GM18520 (cell line): Measurements from ENCODE around the gene ODAM.
"Not testable (repeated sequence)": the region's sequence is repeated elsewhere in the genome, so short reads cannot be mapped to it uniquely, and the experiment has no call there.

ENCODE experiments used
- ATAC-seq: cut with Tn5 transposase; IDR thresholded peaks from one replicate; pipeline ENCODE4 v1.9.1; 2021; ENCODE audit not compliant: unreplicated experiment

Gene ODAM

GRCh38 chr4:70221389-70221788, 25.9 kb downstream of the ODAM start:
- not testable (repeated sequence) for ATAC-seq

GRCh38 chr4:70221818-70222217, 26.3 kb downstream of the ODAM start:
- not testable (repeated sequence) for ATAC-seq

GRCh38 chr4:70225824-70226223, 30.3 kb downstream of the ODAM start, which contains the start of gene FDCSP:
FDCSP (plus strand) TSS chr4:70226124; CDS start chr4:70231195, 5,071 bp downstream.
- ATAC-seq: no peak

GRCh38 chr4:70236125-70236524, 40.6 kb downstream of the ODAM start:
- ATAC-seq: no peak

- ATAC-seq: no peak
Measured at GRCh38 chr4:70239131-70239883, 43.8 kb downstream of the ODAM start.

- no peak for ATAC-seq
Measured at GRCh38 chr4:70239884-70240591, 44.5 kb downstream of the ODAM start.

- not testable (repeated sequence) for ATAC-seq
Measured at GRCh38 chr4:70242297-70242696, 46.8 kb downstream of the ODAM start, which contains the start of gene CSN3. CSN3 (plus strand) TSS chr4:70242597; CDS start chr4:70244820, 2,223 bp downstream.

- ATAC-seq: no peak
Measured at GRCh38 chr4:70243091-70243490, 47.6 kb downstream of the ODAM start.

- no peak for ATAC-seq
Measured at GRCh38 chr4:70251250-70251944, 55.9 kb downstream of the ODAM start.

- ATAC-seq: no peak
Measured at GRCh38 chr4:70251945-70252277, 56.4 kb downstream of the ODAM start.
